HepG2 (cell line): ENCODE results near the gene TSNAXIP1. TPM values are rescaled to one million over a fixed set of nuclear protein-coding genes. Genes with fewer than 3 reads are reported as not detected.

ENCODE experiments used
- ARNT2 ChIP-seq: sonication (generic); formaldehyde crosslinking; IDR thresholded peaks from 2 replicates; pipeline ENCODE4 v1.8.0; 2022; ENCODE audit warnings: mild to moderate bottlenecking, low read depth, missing genetic modification reagents, moderate library complexity
- BHLHE40 ChIP-seq: IDR thresholded peaks from 2 replicates; pipeline ENCODE4 v1.6.1; 2011; ENCODE audit warnings: low read length, improper control_type of control experiment
- FOXM1 ChIP-seq: sonication (generic); formaldehyde crosslinking; IDR thresholded peaks from 2 replicates; pipeline ENCODE4 v1.5.0; 2020; ENCODE audit warnings: missing genetic modification reagents
- GMEB2 ChIP-seq: IDR thresholded peaks from 2 replicates; pipeline ENCODE4 v1.6.1; 2016; ENCODE audit warnings: missing biosample characterization, missing genetic modification reagents, low read depth
- HNRNPL ChIP-seq: fragments of 200-400 bp; formaldehyde crosslinking; IDR thresholded peaks from 2 replicates; pipeline ENCODE4 v1.6.1; 2017; ENCODE audit warnings: mild to moderate bottlenecking, low read depth, low read length
- HNRNPLL ChIP-seq: fragments of 200-400 bp; formaldehyde crosslinking; IDR thresholded peaks from 2 replicates; pipeline ENCODE4 v1.6.1; 2017; ENCODE audit warnings: mild to moderate bottlenecking, low read depth, low read length; ENCODE audit not compliant: poor library complexity, severe bottlenecking
- ISL2 ChIP-seq: sonication (generic); formaldehyde crosslinking; IDR thresholded peaks from 2 replicates; pipeline ENCODE4 v1.5.0; 2020; ENCODE audit warnings: missing genetic modification reagents
- KLF6 ChIP-seq: IDR thresholded peaks from 2 replicates; pipeline ENCODE4 v1.8.0; 2016; ENCODE audit warnings: missing biosample characterization, missing genetic modification reagents
- MAFK ChIP-seq, 2 experiments: IDR thresholded peaks in 1 of 2; conservative IDR thresholded peaks in 1 of 2; 2 replicates each; pipeline ENCODE4 v1.6.1; 2011; ENCODE audit warnings: improper control_type of control experiment in 2 of 2, low read length in 2 of 2
- NCOA2 ChIP-seq: sonication (generic); formaldehyde crosslinking; IDR thresholded peaks from 2 replicates; pipeline ENCODE4 v1.8.0; 2022; ENCODE audit warnings: inconsistent platforms
- RBM39 ChIP-seq: fragments of 200-400 bp; formaldehyde crosslinking; IDR thresholded peaks from one replicate; pipeline ENCODE4 v1.6.1; 2018; ENCODE audit warnings: antibody characterized with exemption, mild to moderate bottlenecking, low read depth, low read length; ENCODE audit not compliant: poor library complexity, severe bottlenecking
- SETDB1 ChIP-seq: sonication (generic); formaldehyde crosslinking; IDR thresholded peaks from 2 replicates; pipeline ENCODE4 v1.5.1; 2020; ENCODE audit warnings: missing genetic modification reagents, mild to moderate bottlenecking, borderline replicate concordance
- SMAD1 ChIP-seq: sonication (generic); formaldehyde crosslinking; IDR thresholded peaks from 2 replicates; pipeline ENCODE4 v1.4.0; 2020; ENCODE audit warnings: missing genetic modification reagents, low read depth, mild to moderate bottlenecking, borderline replicate concordance
- SOX13 ChIP-seq, 3 experiments: fragments of 450-650 bp in 1 of 3; sonication (generic) in 1 of 3; formaldehyde crosslinking in 1 of 3; IDR thresholded peaks in 2 of 3; conservative IDR thresholded peaks in 1 of 3; 2 replicates each; pipeline versions ENCODE4 v1.5.0 to v1.6.1; 2016 to 2020; ENCODE audit warnings: antibody characterized with exemption in 1 of 3, mild to moderate bottlenecking in 1 of 3, missing compliant biosample characterization in 1 of 3, missing genetic modification reagents in 1 of 3, moderate library complexity in 1 of 3
- TBX2 ChIP-seq: sonication (generic); formaldehyde crosslinking; IDR thresholded peaks from 2 replicates; pipeline ENCODE4 v1.5.0; 2020; ENCODE audit warnings: missing genetic modification reagents, mild to moderate bottlenecking, borderline replicate concordance
- XRCC5 ChIP-seq: fragments of 200-400 bp; formaldehyde crosslinking; optimal IDR thresholded peaks from 2 replicates; pipeline ENCODE3; 2017; ENCODE audit warnings: mild to moderate bottlenecking, low read length
- ZFP36L1 ChIP-seq: sonication (generic); formaldehyde crosslinking; IDR thresholded peaks from 2 replicates; pipeline ENCODE4 v1.8.0; 2022; ENCODE audit warnings: mild to moderate bottlenecking, missing genetic modification reagents, moderate library complexity
- ZNF12 ChIP-seq: sonication (generic); formaldehyde crosslinking; IDR thresholded peaks from 2 replicates; pipeline ENCODE4 v1.5.0; 2020; ENCODE audit warnings: missing genetic modification reagents
- ZNF24 ChIP-seq: fragments of 450-650 bp; IDR thresholded peaks from 2 replicates; pipeline ENCODE4 v1.6.1; 2017; ENCODE audit warnings: antibody characterized with exemption, mild to moderate bottlenecking
- ZNF275 ChIP-seq: sonication (generic); formaldehyde crosslinking; IDR thresholded peaks from 2 replicates; pipeline ENCODE4 v1.8.0; 2022; ENCODE audit warnings: missing genetic modification reagents, mild to moderate bottlenecking, inconsistent platforms, borderline replicate concordance
- ZNF292 ChIP-seq: sonication (generic); formaldehyde crosslinking; IDR thresholded peaks from 2 replicates; pipeline ENCODE4 v1.8.1; 2022; ENCODE audit warnings: mild to moderate bottlenecking, low read depth, missing genetic modification reagents, borderline replicate concordance
- ZNF530 ChIP-seq: sonication (generic); formaldehyde crosslinking; IDR thresholded peaks from 2 replicates; pipeline ENCODE4 v1.5.0; 2020; ENCODE audit warnings: low read depth, mild to moderate bottlenecking, missing genetic modification reagents
- ZNF543 ChIP-seq: sonication (generic); formaldehyde crosslinking; IDR thresholded peaks from 2 replicates; pipeline ENCODE4 v1.4.0; 2020; ENCODE audit warnings: mild to moderate bottlenecking, missing genetic modification reagents
- ZNF737 ChIP-seq: sonication (generic); formaldehyde crosslinking; IDR thresholded peaks from 2 replicates; pipeline ENCODE4 v1.5.0; 2020; ENCODE audit warnings: missing genetic modification reagents, mild to moderate bottlenecking, borderline replicate concordance
- ZSCAN25 ChIP-seq: sonication (generic); formaldehyde crosslinking; IDR thresholded peaks from 2 replicates; pipeline ENCODE4 v1.8.0; 2022; ENCODE audit warnings: mild to moderate bottlenecking, missing genetic modification reagents
- polyA plus RNA-seq, 8 experiments: library from polyadenylated mRNA; depleted of rRNA in 3 of 8; stranded (reverse) in 7 of 8; unstranded in 1 of 8; fragments of >200 nt; fragmentation: Illumina TruSeq in 4 of 8; extraction: Trizol in 4 of 8; gene quantifications; 2 replicates each; pipeline versions ENCODE4 v1.2.1 to v1.2.3, GENCODE V29; 2011 to 2016; ENCODE audit warnings: low read depth in 4 of 8, missing spikeins in 1 of 8, mixed read lengths in 1 of 8; ENCODE audit not compliant: insufficient read depth in 1 of 8
- total RNA-seq, 5 experiments: library from RNA; depleted of rRNA; stranded (reverse); fragments of >200 nt; fragmentation: Illumina TruSeq; extraction: Trizol; gene quantifications; 2 replicates each; pipeline ENCODE4 v1.2.3, GENCODE V29; 2016; ENCODE audit warnings: low read depth in 1 of 5
- TF ChIP-seq, protein P1 (sequence below): sonication (generic); formaldehyde crosslinking; IDR thresholded peaks from 2 replicates; pipeline ENCODE4 v1.8.0; 2022; ENCODE audit warnings: mild to moderate bottlenecking, missing genetic modification reagents, borderline replicate concordance

Gene TSNAXIP1
- total and polyA plus RNA-seq, 2 of the 13 experiments (the other 11 are each of a cell fraction or from before 2014, with no cell fraction given) = 0.37 to 0.86 TPM

DNA sequence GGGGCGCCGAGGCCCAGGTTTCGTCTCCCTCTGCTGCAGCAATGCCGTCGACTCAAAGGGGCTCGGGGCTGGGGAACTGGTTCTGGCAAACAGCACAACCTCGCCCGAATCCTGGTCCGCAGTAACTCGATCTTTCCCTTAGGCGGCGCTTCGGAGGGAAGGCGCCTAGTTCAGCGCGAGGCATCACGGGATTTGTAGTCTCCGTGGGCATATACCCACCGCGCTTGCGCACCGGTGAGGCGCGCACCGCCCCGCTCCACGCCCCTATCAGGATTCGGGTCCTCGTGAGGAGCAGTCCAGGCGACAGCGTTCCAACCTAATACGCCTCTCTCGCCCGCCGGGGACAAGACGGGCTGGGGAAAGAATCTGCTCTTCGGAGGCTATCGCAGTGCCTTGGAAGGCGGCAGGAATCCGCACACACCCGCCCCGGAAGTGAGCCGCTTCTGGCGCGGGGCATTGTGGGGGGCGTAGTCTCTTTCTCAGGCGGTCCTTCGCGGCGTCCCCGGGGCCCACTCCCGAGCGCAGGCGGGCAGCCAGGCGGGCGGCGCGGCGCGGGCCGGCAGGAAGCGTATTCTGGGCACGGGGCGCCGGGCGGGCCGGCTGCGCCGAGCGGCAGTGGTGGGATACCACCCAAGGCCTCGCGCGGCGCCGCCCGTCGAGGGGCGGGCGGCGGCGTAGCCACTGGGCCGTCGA lies 35.3 kb downstream of the TSNAXIP1 start, which contains the start of gene THAP11 (continued):
- TF ChIP-seq RBM39 (no peak), ZFP36L1 (0 out of 2 replicates have a peak, but pooled peaks have one; percentile 61), KLF6 (CRISPR knock-in tag) (peak; percentile 78), FOXM1 (no peak), BHLHE40 (no peak), ZNF737 (CRISPR knock-in tag) (no peak), XRCC5 (peak; percentile 96), ZNF12 (CRISPR knock-in tag) (no peak), ZNF275 (CRISPR knock-in tag) (no peak), ZNF530 (CRISPR knock-in tag) (no peak), SMAD1 (CRISPR knock-in tag) (peak; percentile 36; the same call in 1 of the 2 replicates), ZSCAN25 (CRISPR knock-in tag) (no peak; the same call in 1 of the 2 replicates), NCOA2 (CRISPR knock-in tag) (peak; percentile 52; the same call in 1 of the 2 replicates), HNRNPL (no peak), ARNT2 (peak; percentile 12), SOX13 (IDR thresholded peaks at IDR 0.05) (no peak), SOX13 (CRISPR knock-in tag; conservative IDR thresholded peaks at IDR 0.05 in 1 of 2, IDR thresholded peaks at IDR 0.05 in 1 of 2) (peak in 1 of 2 experiments; percentile 27; a peak in 1 of 4 replicates), ZNF24 (no peak), MAFK (conservative IDR thresholded peaks at IDR 0.05 in 1 of 2, IDR thresholded peaks at IDR 0.05 in 1 of 2; ENCODE audit: low read length in 2 of 2) (no peak), TBX2 (CRISPR knock-in tag) (peak; percentile 77), SETDB1 (no peak), GMEB2 (CRISPR knock-in tag) (peak; percentile 52; the same call in 1 of the 2 replicates), ZNF543 (CRISPR knock-in tag) (no peak), ZNF292 (CRISPR knock-in tag) (no peak), ISL2 (no peak; the same call in 1 of the 2 replicates), HNRNPLL (no peak)
- TF ChIP-seq, protein P1, sequence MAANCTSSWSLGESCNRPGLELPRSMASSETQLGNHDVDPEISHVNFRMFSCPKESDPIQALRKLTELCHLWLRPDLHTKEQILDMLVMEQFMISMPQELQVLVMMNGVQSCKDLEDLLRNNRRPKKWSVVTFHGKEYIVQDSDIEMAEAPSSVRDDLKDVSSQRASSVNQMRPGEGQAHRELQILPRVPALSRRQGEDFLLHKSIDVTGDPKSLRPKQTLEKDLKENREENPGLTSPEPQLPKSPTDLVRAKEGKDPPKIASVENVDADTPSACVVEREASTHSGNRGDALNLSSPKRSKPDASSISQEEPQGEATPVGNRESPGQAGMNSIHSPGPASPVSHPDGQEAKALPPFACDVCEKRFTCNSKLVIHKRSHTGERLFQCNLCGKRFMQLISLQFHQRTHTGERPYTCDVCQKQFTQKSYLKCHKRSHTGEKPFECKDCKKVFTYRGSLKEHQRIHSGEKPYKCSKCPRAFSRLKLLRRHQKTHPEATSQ = 0 out of 2 replicates have a peak, but pooled peaks have one; percentile 15
